ENCODE results near the gene PLPPR3. TPM values are rescaled to one million over a fixed set of nuclear protein-coding genes. Genes with fewer than 3 reads are reported as not detected.

PLPPR3 gene
- total and polyA plus RNA-seq, 9 of the 15 experiments (the other 6 are each of a cell fraction or from before 2014, with no cell fraction given) = 0.01 to 48.2 (median 8.6) TPM

DNA sequence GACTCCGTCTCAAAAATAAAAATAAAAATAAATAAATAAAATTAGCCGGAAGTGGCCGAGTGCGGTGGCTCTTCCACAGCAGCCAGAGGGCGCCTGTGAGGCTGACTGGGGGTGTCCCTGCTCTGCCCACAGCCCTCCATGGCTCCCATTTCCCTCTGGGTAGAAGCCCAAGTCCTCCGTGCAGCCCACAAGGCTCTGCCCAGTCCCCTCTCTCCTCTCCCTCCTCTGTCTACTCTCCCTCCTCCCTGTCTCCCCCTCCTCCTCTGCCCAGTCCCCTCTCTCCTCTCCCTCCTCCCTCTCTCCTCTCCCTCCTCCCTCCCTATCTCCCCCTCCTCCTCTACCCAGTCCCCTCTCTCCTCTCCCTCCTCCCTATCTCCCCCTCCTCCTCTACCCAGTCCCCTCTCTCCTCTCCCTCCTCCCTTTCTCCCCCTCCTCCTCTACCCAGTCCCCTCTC is 50.4 kb downstream of the PLPPR3 start (continued):
- TF ChIP-seq, protein P1, sequence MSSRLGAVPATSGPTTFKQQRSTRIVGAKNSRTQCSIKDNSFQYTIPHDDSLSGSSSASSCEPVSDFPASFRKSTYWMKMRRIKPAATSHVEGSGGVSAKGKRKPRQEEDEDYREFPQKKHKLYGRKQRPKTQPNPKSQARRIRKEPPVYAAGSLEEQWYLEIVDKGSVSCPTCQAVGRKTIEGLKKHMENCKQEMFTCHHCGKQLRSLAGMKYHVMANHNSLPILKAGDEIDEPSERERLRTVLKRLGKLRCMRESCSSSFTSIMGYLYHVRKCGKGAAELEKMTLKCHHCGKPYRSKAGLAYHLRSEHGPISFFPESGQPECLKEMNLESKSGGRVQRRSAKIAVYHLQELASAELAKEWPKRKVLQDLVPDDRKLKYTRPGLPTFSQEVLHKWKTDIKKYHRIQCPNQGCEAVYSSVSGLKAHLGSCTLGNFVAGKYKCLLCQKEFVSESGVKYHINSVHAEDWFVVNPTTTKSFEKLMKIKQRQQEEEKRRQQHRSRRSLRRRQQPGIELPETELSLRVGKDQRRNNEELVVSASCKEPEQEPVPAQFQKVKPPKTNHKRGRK (tag; IDR thresholded peaks at IDR 0.05) = no peak
- no peak for TF ChIP-seq ETS2 (tag; IDR thresholded peaks at IDR 0.05; ENCODE audit: borderline replicate concordance, poor library complexity, severe bottlenecking)
- TF ChIP-seq PTTG1 (tag; IDR thresholded peaks at IDR 0.05; ENCODE audit: low read depth) = no peak
- no peak for TF ChIP-seq CBFA2T2 (conservative IDR thresholded peaks at IDR 0.05)
- no peak for TF ChIP-seq LCOR (CRISPR knock-in tag; IDR thresholded peaks at IDR 0.05)
- TF ChIP-seq, protein P2, sequence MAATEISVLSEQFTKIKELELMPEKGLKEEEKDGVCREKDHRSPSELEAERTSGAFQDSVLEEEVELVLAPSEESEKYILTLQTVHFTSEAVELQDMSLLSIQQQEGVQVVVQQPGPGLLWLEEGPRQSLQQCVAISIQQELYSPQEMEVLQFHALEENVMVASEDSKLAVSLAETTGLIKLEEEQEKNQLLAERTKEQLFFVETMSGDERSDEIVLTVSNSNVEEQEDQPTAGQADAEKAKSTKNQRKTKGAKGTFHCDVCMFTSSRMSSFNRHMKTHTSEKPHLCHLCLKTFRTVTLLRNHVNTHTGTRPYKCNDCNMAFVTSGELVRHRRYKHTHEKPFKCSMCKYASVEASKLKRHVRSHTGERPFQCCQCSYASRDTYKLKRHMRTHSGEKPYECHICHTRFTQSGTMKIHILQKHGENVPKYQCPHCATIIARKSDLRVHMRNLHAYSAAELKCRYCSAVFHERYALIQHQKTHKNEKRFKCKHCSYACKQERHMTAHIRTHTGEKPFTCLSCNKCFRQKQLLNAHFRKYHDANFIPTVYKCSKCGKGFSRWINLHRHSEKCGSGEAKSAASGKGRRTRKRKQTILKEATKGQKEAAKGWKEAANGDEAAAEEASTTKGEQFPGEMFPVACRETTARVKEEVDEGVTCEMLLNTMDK (IDR thresholded peaks at IDR 0.05; ENCODE audit: borderline replicate concordance, insufficient read depth, low read depth, low read length, poor library complexity, severe bottlenecking) = peak; percentile 41
- TF ChIP-seq, protein P3, sequence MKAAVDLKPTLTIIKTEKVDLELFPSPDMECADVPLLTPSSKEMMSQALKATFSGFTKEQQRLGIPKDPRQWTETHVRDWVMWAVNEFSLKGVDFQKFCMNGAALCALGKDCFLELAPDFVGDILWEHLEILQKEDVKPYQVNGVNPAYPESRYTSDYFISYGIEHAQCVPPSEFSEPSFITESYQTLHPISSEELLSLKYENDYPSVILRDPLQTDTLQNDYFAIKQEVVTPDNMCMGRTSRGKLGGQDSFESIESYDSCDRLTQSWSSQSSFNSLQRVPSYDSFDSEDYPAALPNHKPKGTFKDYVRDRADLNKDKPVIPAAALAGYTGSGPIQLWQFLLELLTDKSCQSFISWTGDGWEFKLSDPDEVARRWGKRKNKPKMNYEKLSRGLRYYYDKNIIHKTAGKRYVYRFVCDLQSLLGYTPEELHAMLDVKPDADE (conservative IDR thresholded peaks at IDR 0.05; ENCODE audit: control insufficient read depth, low read depth, low read length) = peak; percentile 47; the same call in 1 of the 2 replicates
- TF ChIP-seq GATAD2B (IDR thresholded peaks at IDR 0.05; ENCODE audit: borderline replicate concordance) = no peak
- TF ChIP-seq HLTF (IDR thresholded peaks at IDR 0.05) = 0 out of 2 replicates have a peak, but pooled peaks have one; percentile 10
- TF ChIP-seq, protein P4, sequence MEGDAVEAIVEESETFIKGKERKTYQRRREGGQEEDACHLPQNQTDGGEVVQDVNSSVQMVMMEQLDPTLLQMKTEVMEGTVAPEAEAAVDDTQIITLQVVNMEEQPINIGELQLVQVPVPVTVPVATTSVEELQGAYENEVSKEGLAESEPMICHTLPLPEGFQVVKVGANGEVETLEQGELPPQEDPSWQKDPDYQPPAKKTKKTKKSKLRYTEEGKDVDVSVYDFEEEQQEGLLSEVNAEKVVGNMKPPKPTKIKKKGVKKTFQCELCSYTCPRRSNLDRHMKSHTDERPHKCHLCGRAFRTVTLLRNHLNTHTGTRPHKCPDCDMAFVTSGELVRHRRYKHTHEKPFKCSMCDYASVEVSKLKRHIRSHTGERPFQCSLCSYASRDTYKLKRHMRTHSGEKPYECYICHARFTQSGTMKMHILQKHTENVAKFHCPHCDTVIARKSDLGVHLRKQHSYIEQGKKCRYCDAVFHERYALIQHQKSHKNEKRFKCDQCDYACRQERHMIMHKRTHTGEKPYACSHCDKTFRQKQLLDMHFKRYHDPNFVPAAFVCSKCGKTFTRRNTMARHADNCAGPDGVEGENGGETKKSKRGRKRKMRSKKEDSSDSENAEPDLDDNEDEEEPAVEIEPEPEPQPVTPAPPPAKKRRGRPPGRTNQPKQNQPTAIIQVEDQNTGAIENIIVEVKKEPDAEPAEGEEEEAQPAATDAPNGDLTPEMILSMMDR (IDR thresholded peaks at IDR 0.05 in 2 of 3, conservative IDR thresholded peaks at IDR 0.05 in 1 of 3; ENCODE audit: insufficient read depth in 2 of 3, low read depth in 1 of 3, low read length in 3 of 3) = peak; percentile 77 to 84 (median 83)
- TF ChIP-seq, protein P5, sequence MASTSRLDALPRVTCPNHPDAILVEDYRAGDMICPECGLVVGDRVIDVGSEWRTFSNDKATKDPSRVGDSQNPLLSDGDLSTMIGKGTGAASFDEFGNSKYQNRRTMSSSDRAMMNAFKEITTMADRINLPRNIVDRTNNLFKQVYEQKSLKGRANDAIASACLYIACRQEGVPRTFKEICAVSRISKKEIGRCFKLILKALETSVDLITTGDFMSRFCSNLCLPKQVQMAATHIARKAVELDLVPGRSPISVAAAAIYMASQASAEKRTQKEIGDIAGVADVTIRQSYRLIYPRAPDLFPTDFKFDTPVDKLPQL (IDR thresholded peaks at IDR 0.05; ENCODE audit: extremely low read depth, insufficient read length) = no peak
- no peak for TF ChIP-seq BACH1 (tag; IDR thresholded peaks at IDR 0.05)
- no peak for TF ChIP-seq MED1 (CRISPR knock-in tag; IDR thresholded peaks at IDR 0.05; ENCODE audit: borderline replicate concordance)
- no peak for TF ChIP-seq JUN (IDR thresholded peaks at IDR 0.05; ENCODE audit: borderline replicate concordance, low read depth, low read length)
- no peak for TF ChIP-seq JUN (CRISPR knock-in tag; IDR thresholded peaks at IDR 0.05; ENCODE audit: borderline replicate concordance)
- TF ChIP-seq, protein P6, sequence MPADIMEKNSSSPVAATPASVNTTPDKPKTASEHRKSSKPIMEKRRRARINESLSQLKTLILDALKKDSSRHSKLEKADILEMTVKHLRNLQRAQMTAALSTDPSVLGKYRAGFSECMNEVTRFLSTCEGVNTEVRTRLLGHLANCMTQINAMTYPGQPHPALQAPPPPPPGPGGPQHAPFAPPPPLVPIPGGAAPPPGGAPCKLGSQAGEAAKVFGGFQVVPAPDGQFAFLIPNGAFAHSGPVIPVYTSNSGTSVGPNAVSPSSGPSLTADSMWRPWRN (IDR thresholded peaks at IDR 0.05; ENCODE audit: low read depth) = no peak
- TF ChIP-seq ARID1B (IDR thresholded peaks at IDR 0.05) = peak; percentile 41; the same call in 1 of the 2 replicates
- peak; percentile 78 for TF ChIP-seq SMC3 (conservative IDR thresholded peaks at IDR 0.05; ENCODE audit: insufficient read depth, low read depth, low read length)
- no peak for TF ChIP-seq SAFB2 (IDR thresholded peaks at IDR 0.05; ENCODE audit: borderline replicate concordance, low read depth, low read length, severe bottlenecking)
- TF ChIP-seq GABPB1 (CRISPR knock-in tag; IDR thresholded peaks at IDR 0.05) = peak; percentile 77

Measured in K562 (cell line).